Suprapubic skin (tissue), 4 donors: ENCODE data around the gene RPL5. TPM values are rescaled to one million over a fixed set of nuclear protein-coding genes. Genes with fewer than 3 reads are reported as not detected.

Experiments
- DNase-seq, 2 donors: peaks; one replicate each; pipeline ENCODE4 v3.0.0-alpha.2; 2019; ENCODE audit warnings: low spot score in 2 of 2
- H3K27ac ChIP-seq: fragments of 200-600 bp; sonication (generic); one replicate; pipeline ENCODE4 v1.5.1; 2019
- H3K27me3 ChIP-seq: fragments of 200-600 bp; sonication (generic); one replicate; pipeline ENCODE4 v1.5.1; 2019
- H3K36me3 ChIP-seq: fragments of 200-600 bp; sonication (generic); one replicate; pipeline ENCODE4 v1.5.1; 2019
- H3K4me1 ChIP-seq: fragments of 200-600 bp; sonication (generic); one replicate; pipeline ENCODE4 v1.5.1; 2019
- H3K4me3 ChIP-seq: fragments of 200-600 bp; sonication (generic); one replicate; pipeline ENCODE4 v1.5.1; 2019; ENCODE audit warnings: mild to moderate bottlenecking
- H3K9me3 ChIP-seq: fragments of 200-600 bp; sonication (generic); one replicate; pipeline ENCODE4 v1.5.1; 2019
- EP300 ChIP-seq: sonication (generic); formaldehyde crosslinking; IDR thresholded peaks from one replicate; pipeline ENCODE4 v1.6.1; 2017; ENCODE audit warnings: antibody characterized with exemption
- POLR2A ChIP-seq, 2 donors: fragments of 450-650 bp; IDR thresholded peaks; one replicate each; pipeline ENCODE4 v1.6.1; 2017; ENCODE audit warnings: antibody characterized with exemption in 2 of 2, mild to moderate bottlenecking in 2 of 2, moderate library complexity in 2 of 2
- POLR2AphosphoS5 ChIP-seq, 3 donors: sonication (generic); formaldehyde crosslinking; IDR thresholded peaks; one replicate each; pipeline ENCODE4 v1.6.1; 2017; ENCODE audit warnings: antibody characterized with exemption in 3 of 3
- WGBS: methylation state at CpG from one replicate; pipeline ENCODE4 v1.1.5; 2018; 5-methylcytosine and 5-hydroxymethylcytosine counted together
- total RNA-seq, 4 donors: library from RNA; depleted of rRNA; stranded (reverse); fragments of >200 nt; gene quantifications; one replicate each; pipeline ENCODE4 v1.1.0, GENCODE V29; 2016
- TF ChIP-seq, protein P1 (sequence below), 2 donors: fragments of 200-600 bp in 1 of 2; fragments of 450-650 bp in 1 of 2; sonication (generic) in 1 of 2; IDR thresholded peaks; one replicate each; pipeline ENCODE4 v1.5.1; 2016 to 2019; ENCODE audit warnings: antibody characterized with exemption in 2 of 2, mild to moderate bottlenecking in 1 of 2, moderate library complexity in 1 of 2

Gene RPL5
- total RNA-seq, 4 donors from 2014 or later: 1,150 to 1,809 (median 1,593) TPM

DNA sequence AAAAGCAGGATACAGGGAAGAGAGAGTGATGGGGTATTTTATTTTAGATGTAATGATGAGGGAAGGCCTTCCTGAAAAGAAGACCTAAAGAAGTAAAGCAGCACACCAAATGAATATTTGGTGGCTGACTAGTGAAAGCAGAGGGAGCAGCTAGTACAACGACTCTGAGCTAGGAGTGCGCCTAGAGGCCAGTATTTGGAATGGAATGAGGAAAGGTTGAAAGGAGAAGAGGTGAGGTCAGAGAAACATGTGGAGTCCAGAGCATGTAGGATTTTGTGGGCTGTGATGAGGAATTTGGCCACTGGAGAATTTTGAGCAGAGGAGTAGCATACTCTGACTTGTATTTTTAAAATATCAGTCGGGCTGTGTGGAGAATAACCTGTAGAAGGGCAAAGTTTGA lies 11.8 kb upstream of the RPL5 start:
- H3K4me1 ChIP-seq: no peaks in the 10 kb centered on the region
- H3K9me3 ChIP-seq: no peaks in the 10 kb centered on the region
- WGBS: 62% methylated on average over 3 of the region's 3 CpGs
- TF ChIP-seq EP300 (no peak), POLR2A (IDR thresholded peaks at IDR 0.05) (no peak), POLR2AphosphoS5 (IDR thresholded peaks at IDR 0.05) (no peak)
- TF ChIP-seq, protein P1, sequence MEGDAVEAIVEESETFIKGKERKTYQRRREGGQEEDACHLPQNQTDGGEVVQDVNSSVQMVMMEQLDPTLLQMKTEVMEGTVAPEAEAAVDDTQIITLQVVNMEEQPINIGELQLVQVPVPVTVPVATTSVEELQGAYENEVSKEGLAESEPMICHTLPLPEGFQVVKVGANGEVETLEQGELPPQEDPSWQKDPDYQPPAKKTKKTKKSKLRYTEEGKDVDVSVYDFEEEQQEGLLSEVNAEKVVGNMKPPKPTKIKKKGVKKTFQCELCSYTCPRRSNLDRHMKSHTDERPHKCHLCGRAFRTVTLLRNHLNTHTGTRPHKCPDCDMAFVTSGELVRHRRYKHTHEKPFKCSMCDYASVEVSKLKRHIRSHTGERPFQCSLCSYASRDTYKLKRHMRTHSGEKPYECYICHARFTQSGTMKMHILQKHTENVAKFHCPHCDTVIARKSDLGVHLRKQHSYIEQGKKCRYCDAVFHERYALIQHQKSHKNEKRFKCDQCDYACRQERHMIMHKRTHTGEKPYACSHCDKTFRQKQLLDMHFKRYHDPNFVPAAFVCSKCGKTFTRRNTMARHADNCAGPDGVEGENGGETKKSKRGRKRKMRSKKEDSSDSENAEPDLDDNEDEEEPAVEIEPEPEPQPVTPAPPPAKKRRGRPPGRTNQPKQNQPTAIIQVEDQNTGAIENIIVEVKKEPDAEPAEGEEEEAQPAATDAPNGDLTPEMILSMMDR (IDR thresholded peaks at IDR 0.05): no peak
- no peaks in the 10 kb centered on the region for H3K27me3 ChIP-seq
- H3K4me3 ChIP-seq: no peak overlapping the region
- no peak for DNase-seq
- H3K27ac ChIP-seq: no peak overlapping the region
- no peaks in the 10 kb centered on the region for H3K36me3 ChIP-seq

DNA sequence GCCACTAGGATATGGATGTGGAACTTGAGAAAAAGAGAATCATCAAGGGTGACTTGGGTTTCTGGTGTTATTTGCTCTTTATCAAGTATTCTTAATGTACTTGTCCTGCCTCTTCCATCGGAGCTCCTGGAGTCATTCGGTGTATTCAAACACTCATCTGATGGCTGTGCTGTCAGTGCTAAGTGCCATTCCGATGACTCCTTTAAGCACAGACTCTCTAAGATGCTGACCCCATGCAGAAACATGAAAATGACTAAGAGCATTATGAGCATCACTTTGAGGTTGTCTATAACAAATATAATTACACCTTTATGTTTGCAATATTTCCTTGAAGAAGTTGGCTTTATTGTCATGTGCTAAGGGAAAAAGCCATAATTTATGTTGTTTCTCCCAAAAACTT lies 11.3 kb upstream of the RPL5 start:
- Histone ChIP-seq H3K27ac (no peak overlapping the region), H3K36me3 (no peaks in the 10 kb centered on the region), H3K27me3 (no peaks in the 10 kb centered on the region), H3K9me3 (no peaks in the 10 kb centered on the region), H3K4me3 (no peak overlapping the region), H3K4me1 (no peaks in the 10 kb centered on the region)
- WGBS: 95% methylated on average over 3 of the region's 3 CpGs
- TF ChIP-seq EP300: no peak
- TF ChIP-seq, protein P1 (IDR thresholded peaks at IDR 0.05): no peak
- no peak for TF ChIP-seq POLR2A (IDR thresholded peaks at IDR 0.05)
- TF ChIP-seq POLR2AphosphoS5 (IDR thresholded peaks at IDR 0.05): no peak
- no peak for DNase-seq

DNA sequence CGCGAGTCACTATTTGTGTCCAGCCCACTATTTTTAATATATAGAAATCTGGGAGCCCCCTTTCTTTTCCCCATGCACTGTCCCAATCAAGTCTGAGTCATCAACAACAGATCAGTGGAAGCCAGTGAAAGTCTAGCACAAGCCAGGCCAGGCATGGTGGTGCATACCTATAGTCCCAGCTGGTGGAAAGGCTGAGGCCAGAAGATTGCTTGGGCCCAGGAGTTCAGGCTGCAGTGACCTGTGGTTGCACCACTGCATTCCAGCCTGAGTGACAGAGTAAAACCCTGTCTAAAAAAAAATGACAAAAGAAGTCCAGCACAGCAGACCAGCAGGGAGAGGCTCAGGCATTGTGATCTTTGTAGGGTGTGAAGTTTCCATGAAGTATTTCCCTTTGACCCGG lies 9.0 kb upstream of the RPL5 start:
- Histone ChIP-seq H3K4me1 (no peaks in the 10 kb centered on the region), H3K27me3 (no peaks in the 10 kb centered on the region), H3K9me3 (no peaks in the 10 kb centered on the region), H3K27ac (no peak overlapping the region), H3K36me3 (no peaks in the 10 kb centered on the region), H3K4me3 (no peak overlapping the region)
- DNase-seq: no peak
- 88% methylated on average over 3 of the region's 3 CpGs for WGBS
- TF ChIP-seq POLR2AphosphoS5 (IDR thresholded peaks at IDR 0.05): no peak
- no peak for TF ChIP-seq EP300
- TF ChIP-seq POLR2A (IDR thresholded peaks at IDR 0.05): no peak
- TF ChIP-seq, protein P1 (IDR thresholded peaks at IDR 0.05): no peak

DNA sequence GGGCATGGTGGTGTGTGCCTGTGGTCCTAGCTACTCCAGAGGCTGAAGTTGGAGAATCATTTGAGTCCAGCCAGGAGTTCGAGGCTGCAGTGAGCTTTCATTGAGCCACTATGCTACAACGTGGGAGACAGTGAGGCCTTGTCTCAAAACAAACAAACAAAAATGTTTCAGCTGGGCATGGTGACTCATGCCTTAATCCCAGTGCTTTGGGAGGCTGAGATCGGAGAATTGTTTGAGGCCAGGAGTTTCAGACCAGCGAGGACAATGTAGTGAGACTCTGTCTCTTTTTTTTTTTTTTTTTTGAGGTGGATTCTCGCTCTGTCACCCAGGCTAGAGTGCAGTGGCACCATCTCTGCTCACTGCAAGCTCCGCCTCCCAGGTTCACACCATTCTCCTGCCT lies 5.0 kb upstream of the RPL5 start:
- Histone ChIP-seq H3K27me3 (no peaks in the 10 kb centered on the region), H3K9me3 (no peaks in the 10 kb centered on the region), H3K36me3 (no peaks in the 10 kb centered on the region), H3K4me1 (peaks cover 3% of the 10 kb centered on the region), H3K4me3 (no peak overlapping the region), H3K27ac (no peak overlapping the region)
- 86% methylated on average over 6 of the region's 6 CpGs for WGBS
- no peak for DNase-seq
- no peak for TF ChIP-seq POLR2AphosphoS5 (IDR thresholded peaks at IDR 0.05)
- TF ChIP-seq, protein P1 (IDR thresholded peaks at IDR 0.05): no peak
- no peak for TF ChIP-seq EP300
- TF ChIP-seq POLR2A (IDR thresholded peaks at IDR 0.05): no peak

DNA sequence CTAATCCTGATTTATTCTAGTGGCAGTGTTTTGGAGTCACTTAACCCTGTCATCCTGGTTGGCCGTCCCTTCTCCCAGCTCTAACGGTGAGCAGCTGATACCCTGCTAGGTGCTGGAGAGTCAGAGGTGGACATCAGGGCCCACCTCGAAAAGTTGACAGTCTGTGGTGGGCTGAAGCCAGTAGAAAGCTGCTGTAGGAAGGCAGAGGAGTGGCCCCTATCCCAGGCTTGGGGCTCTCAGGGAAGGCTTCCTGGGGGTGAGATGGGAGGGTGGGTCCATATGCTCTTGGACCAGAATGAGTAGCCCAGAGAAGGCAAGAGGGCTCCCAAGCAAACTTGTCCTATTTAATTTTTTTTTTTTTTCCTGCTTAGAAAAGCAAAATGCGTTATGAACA lies 475 bp upstream of the RPL5 start:
- Histone ChIP-seq H3K9me3 (no peaks in the 10 kb centered on the region), H3K27ac (no peak overlapping the region), H3K27me3 (no peaks in the 10 kb centered on the region), H3K36me3 (peaks cover 22% of the 10 kb centered on the region), H3K4me1 (peaks cover 37% of the 10 kb centered on the region), H3K4me3 (peak overlapping the region; percentile 99)
- 62% methylated on average over 4 of the region's 4 CpGs for WGBS
- no peak for TF ChIP-seq POLR2A (IDR thresholded peaks at IDR 0.05)
- TF ChIP-seq POLR2AphosphoS5 (IDR thresholded peaks at IDR 0.05): no peak
- TF ChIP-seq EP300: no peak
- TF ChIP-seq, protein P1 (IDR thresholded peaks at IDR 0.05): no peak
- no peak for DNase-seq
